CD14-positive monocyte (primary cell): Measurements from ENCODE around the gene ZSCAN1. TPM values are rescaled to one million over a fixed set of nuclear protein-coding genes. Genes with fewer than 3 reads are reported as not detected.

Experiments used
- DNase-seq, 3 donors: peaks; one replicate each; pipeline ENCODE4 v3.0.0-alpha.2; 2011 to 2022
- H2AFZ ChIP-seq: 2 replicates; pipeline ENCODE4 v1.6.0; 2012; ENCODE audit warnings: mild to moderate bottlenecking, low read depth, low read length, inconsistent platforms; ENCODE audit not compliant: insufficient read depth, poor library complexity, severe bottlenecking
- H3K27ac ChIP-seq, 2 donors: 1 replicate in 1 of 2; 2 replicates in 1 of 2; pipeline ENCODE4 v1.5.1; 2012 to 2013; ENCODE audit warnings: low read length in 2 of 2, control low read depth in 1 of 2, inconsistent platforms in 1 of 2, low read depth in 1 of 2, mild to moderate bottlenecking in 1 of 2
- H3K27me3 ChIP-seq, 2 donors: one replicate each; pipeline versions ENCODE4 v1.6.0 to v1.6.1; 2011 to 2013; ENCODE audit warnings: low read length in 2 of 2; ENCODE audit not compliant: control insufficient read depth in 2 of 2, insufficient read depth in 2 of 2
- H3K36me3 ChIP-seq, 2 donors: replicated peaks in 1 of 2; 1 replicate in 1 of 2; 2 replicates in 1 of 2; pipeline versions ENCODE4 v1.5.1 to v1.6.1; 2012 to 2013; ENCODE audit warnings: low read length in 2 of 2, control low read depth in 1 of 2, inconsistent platforms in 1 of 2, mild to moderate bottlenecking in 1 of 2; ENCODE audit not compliant: insufficient read depth in 2 of 2, control insufficient read depth in 1 of 2
- H3K4me1 ChIP-seq, 2 donors: 1 replicate in 1 of 2; 2 replicates in 1 of 2; pipeline versions ENCODE4 v1.5.1 to v1.6.1; 2012 to 2013; ENCODE audit warnings: low read length in 2 of 2, control low read depth in 1 of 2, inconsistent platforms in 1 of 2, mild to moderate bottlenecking in 1 of 2, moderate library complexity in 1 of 2; ENCODE audit not compliant: insufficient read depth in 2 of 2, control insufficient read depth in 1 of 2
- H3K4me2 ChIP-seq: replicated peaks from 2 replicates; pipeline ENCODE3; 2012; ENCODE audit warnings: low read length, moderate library complexity, mild to moderate bottlenecking; ENCODE audit not compliant: poor library complexity, severe bottlenecking; ENCODE audit errors: extremely low read depth
- H3K4me3 ChIP-seq, 3 experiments: fragments of 200-600 bp in 1 of 3; sonication (generic) in 1 of 3; replicated peaks in 1 of 3; 1 replicate in 2 of 3; 2 replicates in 1 of 3; pipeline ENCODE4 v1.5.1; 2011 to 2013; ENCODE audit warnings: low read length in 3 of 3, mild to moderate bottlenecking in 3 of 3, control low read depth in 2 of 3, low read depth in 2 of 3, inconsistent platforms in 1 of 3, moderate library complexity in 1 of 3
- H3K79me2 ChIP-seq: 2 replicates; pipeline ENCODE4 v1.6.0; 2012; ENCODE audit warnings: mild to moderate bottlenecking, control low read depth, inconsistent platforms, low read length, moderate library complexity; ENCODE audit not compliant: insufficient read depth
- H3K9ac ChIP-seq: 2 replicates; pipeline ENCODE4 v1.6.0; 2017; ENCODE audit warnings: low read length, mild to moderate bottlenecking; ENCODE audit not compliant: insufficient read depth, poor library complexity, severe bottlenecking
- H3K9me3 ChIP-seq, 2 donors: replicated peaks in 1 of 2; 1 replicate in 1 of 2; 2 replicates in 1 of 2; pipeline versions ENCODE4 v1.5.1 to v1.6.1; 2012 to 2013; ENCODE audit warnings: low read length in 2 of 2, control low read depth in 1 of 2; ENCODE audit not compliant: control insufficient read depth in 1 of 2, insufficient read depth in 1 of 2
- H4K20me1 ChIP-seq: 2 replicates; pipeline ENCODE4 v1.6.0; 2012; ENCODE audit warnings: mild to moderate bottlenecking, low read length, control low read depth, moderate library complexity; ENCODE audit not compliant: insufficient read depth
- H3K27ac Mint-ChIP-seq, 7 donors: one replicate each; pipeline ENCODE4 v1.8.0; 2020; ENCODE audit warnings: mild to moderate bottlenecking in 7 of 7, mixed read lengths in 7 of 7, moderate library complexity in 6 of 7, inconsistent platforms in 2 of 7
- H3K27me3 Mint-ChIP-seq, 3 donors: one replicate each; pipeline ENCODE4 v1.8.0; 2021 to 2022; ENCODE audit warnings: low read depth in 3 of 3, mild to moderate bottlenecking in 3 of 3, mixed read lengths in 3 of 3, moderate library complexity in 3 of 3, inconsistent platforms in 1 of 3
- H3K36me3 Mint-ChIP-seq, 2 donors: one replicate each; pipeline ENCODE4 v1.8.0; 2020; ENCODE audit warnings: mixed read lengths in 2 of 2, inconsistent platforms in 1 of 2, mild to moderate bottlenecking in 1 of 2
- H3K4me1 Mint-ChIP-seq: one replicate; pipeline ENCODE4 v1.8.0; 2020; ENCODE audit warnings: mild to moderate bottlenecking, mixed read lengths
- H3K4me3 Mint-ChIP-seq, 2 donors: one replicate each; pipeline ENCODE4 v1.8.0; 2020; ENCODE audit warnings: mild to moderate bottlenecking in 2 of 2, mixed read lengths in 2 of 2, moderate library complexity in 1 of 2
- H3K9me3 Mint-ChIP-seq, 7 donors: one replicate each; pipeline ENCODE4 v1.8.0; 2020 to 2022; ENCODE audit warnings: mixed read lengths in 7 of 7, mild to moderate bottlenecking in 6 of 7, moderate library complexity in 6 of 7, inconsistent platforms in 2 of 7
- WGBS: methylation state at CpG from one replicate; pipeline ENCODE4 v1.1.5; 2013; ENCODE audit warnings: missing lambda C conversion rate; ENCODE audit not compliant: insufficient coverage; 5-methylcytosine and 5-hydroxymethylcytosine counted together
- intact Hi-C, 2 donors: fragments of 100-400 bp; cut with micrococcal nuclease; formaldehyde crosslinking; loops; one replicate each; pipeline versions ENCODE4 v1.15.0 to v1.15.1; 2023
- polyA plus RNA-seq, 3 donors: library from polyadenylated mRNA; depleted of rRNA in 1 of 3; unstranded in 2 of 3; stranded (reverse) in 1 of 3; fragments of 300-500 nt in 2 of 3; fragments of >200 nt in 1 of 3; fragmentation: Illumina TruSeq in 2 of 3; gene quantifications; 1 replicate in 2 of 3; 2 replicates in 1 of 3; pipeline ENCODE4 v1.2.3, GENCODE V29; 2012 to 2021
- TF ChIP-seq, protein P1 (sequence below): fragments of 200-600 bp; IDR thresholded peaks from one replicate; pipeline ENCODE4 v1.8.0; 2022; ENCODE audit warnings: antibody characterized with exemption, mild to moderate bottlenecking

The ZSCAN1 gene
- polyA plus RNA-seq, 3 donors = not detected

DNA sequence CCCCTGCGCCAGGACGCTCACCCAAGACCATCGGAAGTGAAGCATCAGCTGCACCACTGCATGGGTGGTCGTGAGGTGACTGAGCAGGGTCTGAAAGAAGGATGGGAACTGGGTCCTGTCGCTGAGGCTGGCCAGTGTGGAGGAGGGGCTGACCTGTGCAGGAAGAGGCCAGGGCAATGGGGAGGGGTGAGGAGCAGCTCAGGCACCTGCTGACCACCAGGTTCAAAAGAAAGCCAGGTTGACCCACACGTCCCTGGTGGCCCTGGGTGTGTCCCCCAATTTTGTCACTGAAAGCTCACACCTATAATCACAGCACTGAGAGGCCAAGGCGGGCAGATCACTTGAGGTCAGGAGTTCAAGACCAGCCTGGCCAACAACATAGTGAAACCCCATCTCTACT is 13.7 kb upstream of the ZSCAN1 start:
- no peak overlapping the region for H3K4me3 ChIP-seq
- H3K27me3 Mint-ChIP-seq = peaks cover under 1 to 9% (median 7%) of the 10 kb centered on the region in 3 donors
- intact Hi-C loops = no loop called here
- no peaks in the 10 kb centered on the region for H3K36me3 Mint-ChIP-seq
- H3K4me3 Mint-ChIP-seq = no peak overlapping the region
- TF ChIP-seq, protein P1, sequence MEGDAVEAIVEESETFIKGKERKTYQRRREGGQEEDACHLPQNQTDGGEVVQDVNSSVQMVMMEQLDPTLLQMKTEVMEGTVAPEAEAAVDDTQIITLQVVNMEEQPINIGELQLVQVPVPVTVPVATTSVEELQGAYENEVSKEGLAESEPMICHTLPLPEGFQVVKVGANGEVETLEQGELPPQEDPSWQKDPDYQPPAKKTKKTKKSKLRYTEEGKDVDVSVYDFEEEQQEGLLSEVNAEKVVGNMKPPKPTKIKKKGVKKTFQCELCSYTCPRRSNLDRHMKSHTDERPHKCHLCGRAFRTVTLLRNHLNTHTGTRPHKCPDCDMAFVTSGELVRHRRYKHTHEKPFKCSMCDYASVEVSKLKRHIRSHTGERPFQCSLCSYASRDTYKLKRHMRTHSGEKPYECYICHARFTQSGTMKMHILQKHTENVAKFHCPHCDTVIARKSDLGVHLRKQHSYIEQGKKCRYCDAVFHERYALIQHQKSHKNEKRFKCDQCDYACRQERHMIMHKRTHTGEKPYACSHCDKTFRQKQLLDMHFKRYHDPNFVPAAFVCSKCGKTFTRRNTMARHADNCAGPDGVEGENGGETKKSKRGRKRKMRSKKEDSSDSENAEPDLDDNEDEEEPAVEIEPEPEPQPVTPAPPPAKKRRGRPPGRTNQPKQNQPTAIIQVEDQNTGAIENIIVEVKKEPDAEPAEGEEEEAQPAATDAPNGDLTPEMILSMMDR = no peak
- H3K4me2 ChIP-seq = no peak overlapping the region
- no peaks in the 10 kb centered on the region for H3K4me1 ChIP-seq
- H2AFZ ChIP-seq = no peak overlapping the region
- DNase-seq = no peak
- no peaks in the 10 kb centered on the region for H3K27me3 ChIP-seq
- peaks cover 23 to 52% of the 10 kb centered on the region in 2 donors for H3K9me3 ChIP-seq
- H3K27ac Mint-ChIP-seq = no peak overlapping the region
- H3K4me1 Mint-ChIP-seq = peaks cover 3% of the 10 kb centered on the region
- H3K36me3 ChIP-seq = no peaks in the 10 kb centered on the region
- H3K9me3 Mint-ChIP-seq = peaks cover 18 to 63% (median 48%) of the 10 kb centered on the region in 7 donors
- H3K27ac ChIP-seq = no peak overlapping the region
- no peaks in the 10 kb centered on the region for H4K20me1 ChIP-seq
- WGBS = 82% methylated on average over 6 of the region's 7 CpGs
- no peaks in the 10 kb centered on the region for H3K79me2 ChIP-seq
- H3K9ac ChIP-seq = no peak overlapping the region

DNA sequence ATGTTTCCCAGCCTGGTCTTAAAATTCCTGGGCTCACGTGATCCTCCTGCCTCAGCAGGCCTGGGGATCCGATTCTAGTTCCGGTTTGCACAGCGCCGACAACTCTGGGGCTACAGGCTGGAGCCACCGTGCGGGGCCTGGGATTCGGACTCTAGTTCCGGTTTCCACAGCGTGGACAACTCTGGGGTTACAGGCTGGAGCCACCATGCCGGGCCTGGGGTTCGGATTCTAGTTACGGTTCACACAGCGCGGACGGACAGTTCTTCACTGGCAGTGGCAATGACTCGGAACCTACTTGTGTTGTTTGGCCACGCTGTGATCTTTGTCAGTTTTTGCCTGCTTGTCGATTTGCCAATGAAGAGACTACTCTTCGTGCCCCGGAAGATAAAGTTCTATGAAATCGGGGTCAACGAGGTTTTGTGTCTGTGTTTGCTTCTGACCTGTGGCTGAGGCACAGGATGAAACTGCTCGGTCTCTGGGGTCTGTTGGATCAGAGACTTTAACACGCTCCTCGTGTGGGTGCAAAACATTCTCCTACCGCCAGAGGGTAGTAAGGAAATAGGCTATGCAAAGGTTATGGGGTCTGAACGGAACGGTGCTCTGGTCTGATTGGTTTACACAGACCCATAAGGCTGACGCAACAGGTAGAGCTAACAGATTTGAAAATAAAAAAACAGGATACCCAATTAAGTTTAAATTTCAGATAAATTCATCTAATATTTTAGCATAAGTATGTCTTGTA is 12.1 kb upstream of the ZSCAN1 start:
- peak in 2 of 3 donors; percentile 24 to 41 for DNase-seq
- H4K20me1 ChIP-seq = no peaks in the 10 kb centered on the region
- no peak overlapping the region for H3K4me3 ChIP-seq
- H3K36me3 ChIP-seq = no peaks in the 10 kb centered on the region
- H3K79me2 ChIP-seq = no peaks in the 10 kb centered on the region
- Mint-ChIP-seq H3K4me3 (no peak overlapping the region), H3K9me3 (peaks cover 21 to 68% (median 52%) of the 10 kb centered on the region in 7 donors), H3K27me3 (peaks cover 0 to 9% (median 8%) of the 10 kb centered on the region in 3 donors), H3K27ac (no peak overlapping the region), H3K4me1 (peaks cover 3% of the 10 kb centered on the region), H3K36me3 (no peaks in the 10 kb centered on the region)
- no peak overlapping the region for H3K4me2 ChIP-seq
- TF ChIP-seq, protein P1 = peak; percentile 59
- no peaks in the 10 kb centered on the region for H3K4me1 ChIP-seq
- no peak overlapping the region for H3K9ac ChIP-seq
- H3K27ac ChIP-seq = no peak overlapping the region
- intact Hi-C loops = no loop called here
- peaks cover 32 to 54% of the 10 kb centered on the region in 2 donors for H3K9me3 ChIP-seq
- peak overlapping the region; percentile 47 for H2AFZ ChIP-seq
- no peaks in the 10 kb centered on the region for H3K27me3 ChIP-seq
- WGBS = 59% methylated on average over 26 of the region's 30 CpGs
